ENCODE data around the gene CCDC12.

CCDC12 gene

GRCh38 chr3:46903341-46904302 is 72.9 kb downstream of the CCDC12 start:
- DNase-seq: no peak

- no peak for DNase-seq
Observed at GRCh38 chr3:46902188-46902631, 74.3 kb downstream of the CCDC12 start.

- DNase-seq: no peak
Observed at GRCh38 chr3:46901591-46902187, 74.9 kb downstream of the CCDC12 start.

- DNase-seq: no peak
Observed at GRCh38 chr3:46901061-46901460, 75.5 kb downstream of the CCDC12 start.

- DNase-seq: no peak
Observed at GRCh38 chr3:46900356-46900755, 76.2 kb downstream of the CCDC12 start.

GRCh38 chr3:46900007-46900292 is 76.6 kb downstream of the CCDC12 start:
- DNase-seq: no peak

- DNase-seq: no peak
Observed at GRCh38 chr3:46899151-46900006, 77.2 kb downstream of the CCDC12 start.

GRCh38 chr3:46898321-46899150 is 78.0 kb downstream of the CCDC12 start:
- DNase-seq: no peak

- no peak for DNase-seq
Observed at GRCh38 chr3:46897829-46898320, 78.7 kb downstream of the CCDC12 start.

GRCh38 chr3:46897031-46897430 is 79.5 kb downstream of the CCDC12 start:
- DNase-seq: no peak

- no peak for DNase-seq
Observed at GRCh38 chr3:46896386-46896785, 80.2 kb downstream of the CCDC12 start.

GRCh38 chr3:46895761-46896160 is 80.8 kb downstream of the CCDC12 start:
- no peak for DNase-seq

- no peak for DNase-seq
Observed at GRCh38 chr3:46895204-46895660, 81.3 kb downstream of the CCDC12 start.

- DNase-seq: no peak
Observed at GRCh38 chr3:46894256-46894655, 82.3 kb downstream of the CCDC12 start.

GRCh38 chr3:46893763-46894162 is 82.8 kb downstream of the CCDC12 start:
- no peak for DNase-seq

GRCh38 chr3:46893146-46893748 is 83.3 kb downstream of the CCDC12 start:
- DNase-seq: no peak

- no peak for DNase-seq
Observed at GRCh38 chr3:46892285-46893145, 84.0 kb downstream of the CCDC12 start.

GRCh38 chr3:46891132-46891531 is 85.4 kb downstream of the CCDC12 start:
- no peak for DNase-seq

- DNase-seq: no peak
Observed at GRCh38 chr3:46890132-46890531, 86.4 kb downstream of the CCDC12 start.

- DNase-seq: no peak
Observed at GRCh38 chr3:46889381-46890110, 87.0 kb downstream of the CCDC12 start.
